NCI-H1048 (cell line): ENCODE results near the gene ZBTB42.

Experiments
- DNase-seq: peaks from one replicate; lab custom pipeline; 2025; lab: John Stamatoyannopoulos, UW

ZBTB42 gene

GRCh38 chr14:104795781-104796686 lies 4.9 kb upstream of the ZBTB42 start:
- no peak for DNase-seq

GRCh38 chr14:104796687-104797081 lies 4.2 kb upstream of the ZBTB42 start:
- DNase-seq = no peak

- no peak for DNase-seq
These were observed 3.5 kb upstream of the ZBTB42 start for GRCh38 chr14:104797115-104798044.

GRCh38 chr14:104798300-104799243 lies 2.3 kb upstream of the ZBTB42 start:
- no peak for DNase-seq

- no peak for DNase-seq
These were observed 1.5 kb upstream of the ZBTB42 start for GRCh38 chr14:104799244-104800014.

GRCh38 chr14:104800015-104800770 lies 708 bp upstream of the ZBTB42 start:
- peak; percentile 17 for DNase-seq

- no peak for DNase-seq
These were observed 856 bp downstream of the ZBTB42 start for GRCh38 chr14:104801520-104802393.

- DNase-seq = no peak
These were observed 1.7 kb downstream of the ZBTB42 start for GRCh38 chr14:104802394-104803184.

- no peak for DNase-seq
These were observed 2.5 kb downstream of the ZBTB42 start for GRCh38 chr14:104803280-104803911.

- DNase-seq = no peak
These were observed 3.1 kb downstream of the ZBTB42 start for GRCh38 chr14:104803912-104804410.

- DNase-seq = no peak
These were observed 3.8 kb downstream of the ZBTB42 start for GRCh38 chr14:104804481-104805325.

- DNase-seq = no peak
These were observed 4.4 kb downstream of the ZBTB42 start for GRCh38 chr14:104805326-104805678.

- DNase-seq = no peak
These were observed 5.2 kb downstream of the ZBTB42 start for GRCh38 chr14:104805941-104806624.

- no peak for DNase-seq
These were observed 5.9 kb downstream of the ZBTB42 start for GRCh38 chr14:104806625-104807465.

- no peak for DNase-seq
These were observed 7.6 kb downstream of the ZBTB42 start for GRCh38 chr14:104808456-104808855.
